Spleen (tissue), 7 donors: Measurements from ENCODE around the gene PTPRE.
"Not testable (repeated sequence)": the region's sequence is repeated elsewhere in the genome, so short reads cannot be mapped to it uniquely, and the experiment has no call there.

ENCODE experiments used
- POLR2A ChIP-seq, 3 donors: fragments of 450-650 bp; IDR thresholded peaks; one replicate each; pipeline ENCODE4 v1.5.1; 2017; ENCODE audit warnings: antibody characterized with exemption in 3 of 3, mild to moderate bottlenecking in 1 of 3
- TF ChIP-seq, protein P1 (sequence below), 11 experiments: fragments of 200-600 bp in 7 of 11; fragments of 450-650 bp in 4 of 11; sonication (generic) in 4 of 11; IDR thresholded peaks in 8 of 11; conservative IDR thresholded peaks in 3 of 11; 1 replicate in 7 of 11; 2 replicates in 4 of 11; pipeline versions ENCODE4 v1.4.0 to v1.8.0; 2016 to 2021; ENCODE audit warnings: antibody characterized with exemption in 11 of 11, inconsistent platforms in 4 of 11, mild to moderate bottlenecking in 1 of 11
- donor health status: DM: no; HTN: no; CAD: no; lungs with moderate emphysema.
- donor health status: DM: no; HTN: no; CAD: no.
- donor health status: DM: no; HTN: no; CAD: no.

GRCh38 chr10:128094596-128094995, 187.7 kb downstream of the PTPRE start:
- TF ChIP-seq, protein P1, sequence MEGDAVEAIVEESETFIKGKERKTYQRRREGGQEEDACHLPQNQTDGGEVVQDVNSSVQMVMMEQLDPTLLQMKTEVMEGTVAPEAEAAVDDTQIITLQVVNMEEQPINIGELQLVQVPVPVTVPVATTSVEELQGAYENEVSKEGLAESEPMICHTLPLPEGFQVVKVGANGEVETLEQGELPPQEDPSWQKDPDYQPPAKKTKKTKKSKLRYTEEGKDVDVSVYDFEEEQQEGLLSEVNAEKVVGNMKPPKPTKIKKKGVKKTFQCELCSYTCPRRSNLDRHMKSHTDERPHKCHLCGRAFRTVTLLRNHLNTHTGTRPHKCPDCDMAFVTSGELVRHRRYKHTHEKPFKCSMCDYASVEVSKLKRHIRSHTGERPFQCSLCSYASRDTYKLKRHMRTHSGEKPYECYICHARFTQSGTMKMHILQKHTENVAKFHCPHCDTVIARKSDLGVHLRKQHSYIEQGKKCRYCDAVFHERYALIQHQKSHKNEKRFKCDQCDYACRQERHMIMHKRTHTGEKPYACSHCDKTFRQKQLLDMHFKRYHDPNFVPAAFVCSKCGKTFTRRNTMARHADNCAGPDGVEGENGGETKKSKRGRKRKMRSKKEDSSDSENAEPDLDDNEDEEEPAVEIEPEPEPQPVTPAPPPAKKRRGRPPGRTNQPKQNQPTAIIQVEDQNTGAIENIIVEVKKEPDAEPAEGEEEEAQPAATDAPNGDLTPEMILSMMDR (IDR thresholded peaks at IDR 0.05 in 8 of 11, conservative IDR thresholded peaks at IDR 0.05 in 3 of 11), result not testable (repeated sequence)
- not testable (repeated sequence) for TF ChIP-seq POLR2A (IDR thresholded peaks at IDR 0.05)
